ENCODE results near the gene PRRG4.
"Not testable (repeated sequence)": the region's sequence is repeated elsewhere in the genome, so short reads cannot be mapped to it uniquely, and the experiment has no call there.

The PRRG4 gene

DNA sequence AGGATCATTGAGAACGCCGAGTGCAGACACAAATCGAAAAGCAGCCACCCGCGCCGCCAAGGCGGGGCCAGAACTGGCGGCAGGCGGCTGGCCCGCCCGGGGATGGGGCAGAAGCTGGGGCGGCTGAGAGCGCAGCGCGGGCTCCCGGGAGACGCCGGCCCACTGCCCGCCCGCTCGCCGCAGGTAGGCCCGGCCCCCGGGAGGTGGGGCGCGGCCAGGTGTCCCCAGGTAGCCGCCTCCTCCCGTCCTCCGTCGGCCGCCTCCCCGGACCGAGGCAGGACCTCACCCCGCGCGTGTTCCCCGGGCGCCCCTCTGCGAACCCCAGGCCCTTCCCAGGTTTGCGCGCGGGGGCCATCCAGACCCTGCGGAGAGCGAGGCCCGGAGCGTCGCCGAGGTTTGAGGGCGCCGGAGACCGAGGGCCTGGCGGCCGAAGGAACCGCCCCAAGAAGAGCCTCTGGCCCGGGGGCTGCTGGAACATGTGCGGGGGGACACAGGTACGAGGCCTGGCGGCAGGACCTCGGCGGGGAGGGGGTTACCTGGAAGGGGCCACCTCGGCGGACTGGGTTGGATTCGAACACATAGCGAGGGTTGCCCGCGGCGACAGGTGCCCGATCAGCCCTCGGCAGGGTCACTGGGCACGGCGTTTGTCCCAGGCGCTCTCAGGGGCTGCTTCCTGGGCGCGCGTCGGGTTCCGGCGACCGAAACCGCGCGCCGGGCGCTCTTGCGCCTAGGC lies at the start of gene PRRG4:
Gene PRRG4 (plus strand): TSS at position 248 of the 733 bp plus-strand sequence. CDS start 603 bp downstream, outside the sequence.
- no peak for DNase-seq (ENCODE audit: extremely low read depth in 1 of 2, low read depth in 1 of 2)

DNA sequence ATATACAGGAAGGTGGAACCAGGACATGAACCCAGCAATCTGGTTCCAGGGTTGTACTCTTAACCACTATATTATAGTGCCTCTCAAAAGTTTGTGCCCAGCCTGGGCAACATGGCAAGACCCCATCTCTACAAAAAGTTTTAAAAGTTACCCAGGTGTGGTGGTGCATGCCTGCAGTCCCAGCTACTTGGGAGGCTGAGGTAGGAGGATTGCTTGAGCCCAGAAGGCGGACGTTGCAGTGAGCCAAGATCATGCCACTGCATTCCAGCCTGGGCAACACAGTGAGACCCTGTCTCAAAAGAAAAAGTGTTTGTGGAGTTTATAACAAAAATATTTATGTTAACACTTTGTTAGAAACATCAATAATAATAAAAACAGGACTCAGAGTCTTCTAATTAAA lies 48.9 kb upstream of the PRRG4 start:
- not testable (repeated sequence) for DNase-seq (ENCODE audit: extremely low read depth in 1 of 2, low read depth in 1 of 2)

DNA sequence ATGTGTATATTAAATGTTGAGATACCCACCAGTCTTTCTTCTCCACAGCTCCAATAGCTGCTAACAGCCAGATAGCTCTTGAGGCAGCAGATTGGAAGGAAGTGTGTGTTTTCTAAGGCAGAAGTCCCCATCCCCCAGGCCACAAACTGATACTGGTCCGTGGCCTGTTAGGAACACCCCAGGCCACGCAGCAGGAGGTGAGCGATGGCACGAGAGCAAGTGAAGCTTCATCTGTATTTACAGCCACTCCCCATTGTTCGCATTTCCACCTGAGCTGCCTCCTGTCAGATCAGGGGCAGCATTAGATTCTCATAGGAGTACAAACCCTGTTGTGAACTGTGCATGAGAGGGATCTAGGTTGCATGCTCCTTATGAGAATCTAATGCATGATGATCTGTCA lies 48.0 kb upstream of the PRRG4 start:
- DNase-seq (ENCODE audit: extremely low read depth in 1 of 2, low read depth in 1 of 2): no peak

DNA sequence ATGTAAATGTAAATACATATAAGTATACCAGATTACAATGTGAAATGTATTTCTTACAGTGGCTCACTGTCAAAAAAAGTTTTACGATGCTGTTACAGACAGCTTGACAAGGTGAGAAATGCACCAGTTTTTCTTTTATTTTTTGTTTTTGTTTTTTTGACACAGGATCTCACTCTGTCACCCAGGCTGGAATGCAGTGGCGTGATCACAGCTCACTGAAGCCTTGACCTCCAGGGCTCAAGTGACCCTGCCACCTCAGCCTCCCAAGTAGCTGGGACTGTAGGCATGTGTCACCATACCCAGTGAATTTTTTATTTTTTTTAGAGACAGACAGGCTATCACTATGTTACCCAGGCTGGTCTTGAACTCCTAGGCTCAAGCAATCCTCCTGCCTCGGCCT lies 44.5 kb upstream of the PRRG4 start:
- DNase-seq (ENCODE audit: extremely low read depth in 1 of 2, low read depth in 1 of 2): no peak

DNA sequence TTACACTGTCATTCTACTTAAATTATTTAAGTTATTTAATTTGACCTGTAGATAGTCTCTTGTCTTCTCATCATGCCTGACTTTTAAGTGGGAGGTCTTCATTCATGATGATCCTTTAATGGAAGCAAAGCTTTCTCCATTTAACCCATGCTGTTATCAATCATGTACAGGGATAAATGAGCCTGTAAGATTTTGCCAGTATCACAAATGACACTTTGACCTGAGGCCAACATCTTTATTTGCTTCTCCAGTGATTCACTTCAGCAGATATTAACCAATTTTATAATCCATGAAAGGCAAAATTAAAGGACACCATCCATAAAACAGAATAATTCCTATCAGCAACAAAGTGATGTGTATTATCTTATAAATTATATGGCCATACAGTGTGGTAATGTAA lies 42.9 kb upstream of the PRRG4 start:
- no peak for DNase-seq (ENCODE audit: extremely low read depth in 1 of 2, low read depth in 1 of 2)

DNA sequence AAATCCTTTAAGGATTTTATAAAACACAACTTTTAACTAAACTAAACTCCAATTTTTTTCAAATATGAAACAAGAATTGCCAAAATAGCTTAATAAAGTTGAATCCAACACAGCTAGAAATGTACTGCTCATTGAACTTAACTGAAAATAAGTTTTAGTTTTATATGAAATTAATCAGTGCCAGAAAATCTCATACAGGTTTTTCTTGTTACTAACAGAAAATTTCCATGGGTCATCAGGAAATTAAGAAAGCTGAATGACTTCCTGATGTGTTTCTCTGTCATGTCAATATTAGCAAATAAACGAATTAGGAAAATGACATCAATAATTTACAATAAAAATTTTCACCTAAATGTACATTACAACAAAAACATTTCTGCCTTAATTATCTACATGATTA lies 38.8 kb upstream of the PRRG4 start:
- no peak for DNase-seq (ENCODE audit: extremely low read depth in 1 of 2, low read depth in 1 of 2)

DNA sequence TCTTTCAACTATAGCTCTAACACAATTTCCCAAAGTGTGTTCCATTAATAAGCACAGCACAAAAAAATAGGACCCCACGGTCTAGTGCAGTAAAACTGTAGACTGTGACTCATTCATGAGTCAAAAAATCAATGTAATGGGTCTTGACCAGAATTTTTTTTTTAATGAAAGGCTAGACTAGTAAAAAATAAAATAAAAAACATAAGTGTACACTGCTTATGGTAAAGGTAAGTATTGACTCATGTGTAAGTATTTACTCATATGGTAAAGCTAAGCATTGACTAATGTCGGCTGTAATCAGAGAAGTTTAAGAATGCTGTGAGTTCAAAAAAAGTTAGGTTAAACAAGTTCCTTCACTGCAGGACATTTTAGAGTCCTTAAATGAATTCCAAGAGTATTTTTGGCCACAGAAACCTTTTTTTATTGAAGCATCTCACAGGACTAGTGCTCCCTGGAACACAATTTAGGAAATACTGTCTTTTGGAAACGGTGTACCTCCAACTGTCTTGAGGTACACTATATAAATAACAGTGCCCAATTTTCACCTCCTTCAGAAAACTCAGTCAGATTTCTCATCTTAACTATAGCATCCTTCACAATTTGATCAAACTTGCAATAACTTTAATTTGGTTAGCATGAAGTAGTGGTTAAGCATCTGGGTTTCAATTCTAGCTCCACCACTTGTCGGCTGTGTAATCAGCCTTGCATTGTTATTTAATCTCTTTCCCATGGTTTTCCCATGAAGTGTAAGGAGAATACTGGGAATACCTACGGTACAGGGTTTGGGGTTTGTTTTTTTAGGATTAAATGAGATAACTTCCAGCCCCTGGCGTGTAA lies 37.4 kb upstream of the PRRG4 start:
- DNase-seq (ENCODE audit: extremely low read depth in 1 of 2, low read depth in 1 of 2): no peak

DNA sequence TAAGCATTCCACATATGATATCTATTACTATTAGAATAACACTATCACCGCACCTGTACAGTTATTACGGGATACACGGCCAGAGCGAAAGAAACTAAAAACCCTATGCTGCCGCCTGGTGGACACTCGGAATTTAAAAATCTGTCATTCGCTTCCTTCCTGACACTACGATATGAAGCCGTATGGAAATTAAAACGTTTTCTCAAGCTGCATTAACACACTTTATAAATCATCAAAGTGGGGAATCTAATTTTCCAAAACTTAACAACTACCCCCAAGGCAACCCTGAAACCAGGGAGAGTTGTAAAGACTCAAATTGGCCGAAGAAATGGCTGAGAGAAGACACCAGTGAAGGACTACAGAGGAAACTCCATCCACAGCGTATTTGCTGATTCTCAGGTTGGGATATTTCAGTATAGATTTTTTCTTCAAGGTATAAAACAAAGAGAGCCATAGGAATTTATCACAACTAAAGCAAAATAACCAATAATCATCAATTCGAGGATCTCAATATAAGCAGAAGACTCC lies 36.7 kb upstream of the PRRG4 start:
- peak in 1 of 2 donors; percentile 39 for DNase-seq (ENCODE audit: extremely low read depth in 1 of 2, low read depth in 1 of 2)

DNA sequence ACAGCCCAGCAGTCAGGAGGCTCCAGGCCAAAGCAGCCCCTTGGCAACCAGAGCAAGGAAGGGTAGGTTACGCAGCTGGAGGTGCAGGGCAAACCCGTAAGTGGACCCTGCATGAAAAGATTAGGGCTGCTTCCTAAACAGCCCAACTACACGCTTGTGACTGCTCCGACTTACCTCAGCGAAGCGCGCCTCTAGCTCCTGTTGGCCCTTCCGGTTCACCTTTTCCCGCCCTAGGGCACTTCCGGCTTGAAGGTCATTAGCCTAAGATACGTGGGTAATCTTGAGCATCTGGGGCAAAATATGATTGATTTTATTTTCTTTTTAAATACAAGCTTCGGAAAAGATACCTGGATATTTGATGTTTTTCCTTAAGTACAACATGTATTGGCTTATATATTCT lies 35.3 kb upstream of the PRRG4 start, which contains the start of gene CCDC73:
Gene CCDC73 (minus strand): TSS at position 224 of the 400 bp plus-strand sequence. CDS start 34,419 bp downstream, outside the sequence.
- DNase-seq (ENCODE audit: extremely low read depth in 1 of 2, low read depth in 1 of 2): no peak

DNA sequence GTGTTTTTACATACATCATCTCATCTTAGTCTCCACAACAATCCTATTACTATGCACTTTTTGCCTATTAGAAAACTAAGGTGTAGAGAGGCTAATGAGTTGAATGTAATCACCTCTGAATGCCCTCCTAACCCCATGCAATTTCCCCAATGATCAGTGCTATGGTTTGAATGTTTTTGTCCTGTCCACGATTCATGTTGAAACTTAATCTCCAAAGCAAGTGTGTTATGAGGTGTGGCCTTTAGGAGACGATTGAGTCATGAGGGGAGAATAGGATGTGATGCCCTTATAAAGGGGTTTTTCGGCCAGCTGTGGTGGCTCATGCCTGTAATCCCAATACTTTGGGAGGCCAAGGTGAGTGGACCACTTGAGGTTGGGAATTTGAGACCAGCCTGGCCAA lies 33.3 kb upstream of the PRRG4 start:
- DNase-seq (ENCODE audit: extremely low read depth in 1 of 2, low read depth in 1 of 2): no peak

DNA sequence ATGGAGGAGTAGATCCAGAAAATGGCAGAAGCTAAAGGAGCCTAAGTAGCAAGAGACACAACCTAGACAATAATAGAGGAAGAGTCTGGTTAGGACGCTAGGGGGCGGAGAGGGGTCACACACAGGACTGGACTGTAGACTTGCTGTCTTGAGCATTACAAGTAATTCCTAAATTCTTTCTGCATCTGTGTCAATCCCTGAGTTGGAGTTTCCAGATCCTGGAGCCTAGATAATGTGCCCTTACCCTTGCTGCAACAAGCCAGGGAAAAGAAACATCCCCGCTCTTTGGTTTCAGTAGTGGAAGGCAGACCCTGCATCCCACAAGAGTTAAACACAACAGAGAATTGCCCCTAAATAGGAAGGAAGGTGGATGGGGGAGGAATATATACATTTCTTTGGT lies 20.4 kb upstream of the PRRG4 start:
- peak in 1 of 2 donors; percentile 28 for DNase-seq (ENCODE audit: extremely low read depth in 1 of 2, low read depth in 1 of 2)

DNA sequence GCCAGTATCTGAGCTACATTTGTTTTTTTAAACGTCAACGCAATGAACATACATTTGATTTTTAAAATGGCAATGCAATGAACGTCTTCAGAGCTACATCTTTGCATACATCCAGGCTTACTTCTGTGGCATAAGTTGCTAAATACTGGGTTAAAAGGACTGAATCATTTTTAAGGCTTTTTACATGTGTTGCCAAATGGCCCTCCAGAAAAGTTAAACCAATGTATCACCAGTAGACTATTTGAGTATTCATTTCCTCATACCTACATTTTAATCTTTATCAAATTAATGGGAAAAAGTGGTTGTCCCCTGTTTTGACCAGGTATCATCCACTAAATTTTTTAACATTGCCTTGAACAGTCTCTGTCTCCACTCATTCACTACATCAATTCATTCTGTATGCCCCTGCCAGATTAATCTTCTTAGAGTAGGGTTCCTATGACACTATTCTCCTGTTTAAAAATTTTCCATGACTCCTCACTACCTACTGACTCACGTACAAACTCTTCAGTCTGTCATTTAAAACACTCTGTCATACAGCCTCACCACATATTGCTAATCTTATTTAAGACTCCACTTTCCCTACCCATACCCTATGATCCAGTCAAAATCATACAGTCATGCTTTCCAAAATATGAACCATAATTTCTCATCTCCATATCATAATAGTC lies 12.4 kb upstream of the PRRG4 start:
- no peak for DNase-seq (ENCODE audit: extremely low read depth in 1 of 2, low read depth in 1 of 2)

DNA sequence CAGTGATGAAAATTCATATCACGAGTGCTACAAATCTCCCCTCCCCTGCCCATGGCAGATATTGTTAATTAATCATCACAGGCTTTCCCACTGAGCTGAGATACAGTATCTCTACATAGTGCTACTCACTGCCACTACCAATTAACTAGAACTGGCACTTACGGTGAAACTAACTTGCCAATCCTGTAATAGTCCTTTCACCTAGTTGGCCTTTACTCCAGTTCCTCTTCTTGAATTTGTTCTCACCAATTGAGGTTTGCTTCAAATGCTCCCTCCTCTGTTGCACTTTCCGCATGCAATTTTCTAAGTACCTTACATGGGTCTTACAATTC lies 11.9 kb upstream of the PRRG4 start:
- no peak for DNase-seq (ENCODE audit: extremely low read depth in 1 of 2, low read depth in 1 of 2)

DNA sequence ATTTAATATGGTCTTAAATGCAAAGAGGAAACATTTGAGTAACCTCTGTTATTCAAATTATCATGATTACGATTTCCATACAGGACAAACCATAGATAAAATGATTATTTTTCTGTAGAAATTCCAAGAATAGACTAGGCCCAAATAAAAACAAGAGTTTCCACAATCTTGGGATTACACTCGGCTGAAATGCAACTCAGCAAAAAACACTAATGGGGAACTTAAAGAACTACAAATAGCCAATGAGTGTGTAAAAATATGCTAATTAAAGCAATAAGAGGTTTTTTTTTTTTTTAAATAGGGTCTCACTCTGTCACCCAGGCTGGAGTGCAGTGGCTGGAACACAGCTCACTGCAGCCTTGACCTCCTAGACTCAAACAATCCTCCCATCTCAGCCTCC lies 10.5 kb upstream of the PRRG4 start:
- no peak for DNase-seq (ENCODE audit: extremely low read depth in 1 of 2, low read depth in 1 of 2)

DNA sequence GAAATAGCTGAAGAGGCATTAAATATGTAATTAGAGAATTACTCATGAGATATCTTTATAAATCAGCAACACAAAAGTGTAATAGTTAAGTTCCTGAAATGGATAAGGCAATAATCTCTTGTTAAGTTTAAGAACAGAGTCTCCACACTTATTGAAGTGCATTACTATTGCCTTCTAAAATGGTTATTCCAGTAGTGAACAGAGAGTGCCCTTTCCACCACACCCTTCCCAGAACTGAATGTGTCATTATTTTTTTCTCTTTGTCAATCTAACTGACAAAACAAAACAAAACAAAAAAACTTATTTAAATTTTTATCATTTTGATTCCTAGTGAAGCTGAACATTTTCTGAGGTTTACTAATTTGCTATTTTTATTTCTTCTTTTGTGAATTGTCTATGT lies 9.2 kb upstream of the PRRG4 start:
- DNase-seq (ENCODE audit: extremely low read depth in 1 of 2, low read depth in 1 of 2): no peak

DNA sequence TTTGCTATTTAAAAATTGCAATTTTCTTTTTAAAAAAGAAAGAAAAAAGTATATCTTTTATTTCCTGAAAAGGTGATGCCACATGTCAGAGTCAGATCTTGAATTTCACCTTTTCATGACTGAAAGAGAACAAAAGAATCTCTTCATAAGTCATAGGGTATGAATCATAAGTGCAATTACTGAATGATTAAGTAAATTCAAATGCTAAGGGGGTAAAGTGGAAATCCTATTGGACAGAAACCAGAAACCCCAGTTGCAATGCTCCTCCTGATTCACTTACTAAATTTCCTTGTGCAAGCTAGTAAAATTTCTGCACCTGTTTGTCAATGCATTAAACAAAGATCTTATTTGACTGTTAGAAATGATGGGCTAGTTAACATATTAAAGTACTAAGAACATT lies 8.2 kb upstream of the PRRG4 start:
- DNase-seq (ENCODE audit: extremely low read depth in 1 of 2, low read depth in 1 of 2): no peak

DNA sequence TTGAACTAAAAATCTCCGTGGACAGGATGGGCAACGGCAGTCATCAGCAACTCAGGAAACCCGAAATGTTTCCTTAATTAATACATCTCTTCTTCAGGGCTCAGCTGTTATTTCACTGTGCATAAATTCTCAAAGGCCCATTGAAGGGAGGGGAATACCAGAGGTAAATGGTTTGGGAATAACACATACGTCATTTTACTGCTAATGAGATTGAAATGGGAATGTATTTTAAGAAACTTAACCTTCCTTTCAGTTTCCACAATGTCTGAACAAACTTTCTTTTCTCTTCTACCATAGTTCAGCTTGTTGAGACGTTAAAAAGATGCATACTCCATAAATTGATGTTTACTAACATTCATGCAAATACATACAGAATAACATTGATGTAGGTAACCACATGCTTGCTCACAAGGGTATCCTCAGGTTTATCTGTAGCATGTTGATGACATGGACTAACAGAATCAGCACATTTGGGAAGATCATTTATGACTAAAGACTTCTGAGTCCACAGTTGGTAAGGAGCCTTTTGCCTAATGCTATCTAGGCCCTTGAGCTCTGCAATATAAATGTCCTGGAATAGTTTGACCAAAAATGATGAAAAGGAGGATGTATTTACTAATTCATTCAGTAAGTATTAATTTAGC lies 7.7 kb upstream of the PRRG4 start:
- DNase-seq (ENCODE audit: extremely low read depth in 1 of 2, low read depth in 1 of 2): no peak

DNA sequence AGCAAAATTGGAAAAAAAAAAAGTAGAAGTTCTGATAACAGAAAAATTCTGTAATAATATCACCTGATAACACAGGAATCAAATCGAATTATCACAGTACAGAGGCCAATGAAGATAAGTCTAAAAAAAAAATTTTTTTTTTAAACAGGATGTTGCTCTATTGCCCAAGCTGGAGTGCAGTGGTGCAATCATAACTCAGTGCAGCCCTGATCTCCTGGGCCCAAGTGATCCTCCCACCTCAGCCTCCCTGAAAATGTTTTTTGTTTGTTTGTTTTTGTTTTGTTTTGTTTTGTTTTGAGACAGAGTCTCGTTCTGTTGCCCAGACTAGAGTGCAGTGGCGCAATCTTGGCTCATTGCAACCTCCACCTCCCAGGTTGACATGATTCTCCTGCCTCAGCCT lies 6.1 kb upstream of the PRRG4 start:
- not testable (repeated sequence) for DNase-seq (ENCODE audit: extremely low read depth in 1 of 2, low read depth in 1 of 2)

DNA sequence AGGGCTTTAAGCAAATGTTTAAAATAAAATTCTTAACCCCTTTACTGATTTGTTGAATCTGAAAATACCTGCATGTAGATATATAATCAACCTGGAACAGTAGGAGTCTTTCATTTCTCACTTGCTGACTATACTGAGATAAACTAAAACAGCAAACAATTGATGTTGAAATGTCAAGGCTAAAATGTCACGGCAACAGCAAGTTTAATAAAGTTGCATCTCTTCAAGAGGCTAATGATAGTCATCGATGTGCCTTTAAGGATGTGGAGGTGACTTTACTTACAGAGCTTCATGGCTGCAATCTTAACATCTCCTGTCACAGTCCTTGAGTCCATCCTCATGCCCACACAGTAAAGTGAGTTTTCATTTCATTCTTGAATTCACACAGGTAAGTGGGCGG lies 3.6 kb upstream of the PRRG4 start:
- no peak for DNase-seq (ENCODE audit: extremely low read depth in 1 of 2, low read depth in 1 of 2)

DNA sequence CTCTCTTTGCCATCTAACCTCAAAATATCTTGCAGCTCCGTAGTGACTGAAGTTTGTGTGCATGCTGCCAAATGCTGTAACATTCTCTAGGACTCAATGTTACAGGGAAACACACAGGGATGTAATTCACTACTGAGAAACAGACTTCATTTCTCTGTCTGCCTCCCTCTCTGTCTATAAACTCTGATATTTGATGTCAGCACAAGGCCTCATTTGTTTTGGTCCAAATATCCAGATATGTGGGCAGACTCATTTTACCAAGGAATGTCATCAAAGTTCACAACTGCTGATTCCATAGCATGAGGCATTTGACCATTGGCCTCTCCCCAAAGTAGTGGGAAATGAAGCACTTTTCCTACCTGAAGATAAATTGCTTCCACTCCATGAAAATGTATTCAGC lies 2.5 kb upstream of the PRRG4 start:
- DNase-seq (ENCODE audit: extremely low read depth in 1 of 2, low read depth in 1 of 2): no peak

DNA sequence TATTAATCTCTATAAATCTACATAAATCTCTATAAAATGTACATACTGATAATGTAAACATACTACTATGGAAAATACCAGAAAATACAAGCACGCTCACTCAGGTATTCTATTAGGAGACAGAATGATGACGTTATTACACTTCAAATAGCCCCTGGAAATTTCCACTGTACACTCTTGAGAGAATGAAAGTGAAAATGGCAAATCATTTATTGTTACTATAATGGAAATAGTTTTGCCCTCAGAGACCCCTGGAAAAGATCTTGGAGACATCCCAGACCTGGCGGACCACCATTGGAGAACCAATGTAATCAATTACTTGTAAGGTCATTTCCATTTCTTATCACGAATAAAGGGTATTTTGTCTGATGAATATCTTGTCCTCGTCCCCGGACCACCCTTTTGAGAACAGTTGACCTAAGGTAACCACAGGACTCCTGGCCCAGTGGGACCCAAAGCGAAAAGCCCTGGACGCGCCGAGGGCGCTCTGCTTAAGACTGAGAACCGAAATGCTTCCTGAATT lies 509 bp upstream of the PRRG4 start:
- no peak for DNase-seq (ENCODE audit: extremely low read depth in 1 of 2, low read depth in 1 of 2)

Data from stimulated activated CD8-positive, alpha-beta memory T cell treated with anti-CD3 and anti-CD28 coated beads, Interleukin-7, amount 100 ng/mL, for 48 hours (primary cell).